KG1 (cell line): ENCODE results near the gene PLXNA4.
"Not testable (repeated sequence)": the region's sequence is repeated elsewhere in the genome, so short reads cannot be mapped to it uniquely, and the experiment has no call there.

Source experiments
- DNase-seq: peaks from one replicate; lab custom pipeline; 2025; lab: John Stamatoyannopoulos, UW

PLXNA4 gene

DNA sequence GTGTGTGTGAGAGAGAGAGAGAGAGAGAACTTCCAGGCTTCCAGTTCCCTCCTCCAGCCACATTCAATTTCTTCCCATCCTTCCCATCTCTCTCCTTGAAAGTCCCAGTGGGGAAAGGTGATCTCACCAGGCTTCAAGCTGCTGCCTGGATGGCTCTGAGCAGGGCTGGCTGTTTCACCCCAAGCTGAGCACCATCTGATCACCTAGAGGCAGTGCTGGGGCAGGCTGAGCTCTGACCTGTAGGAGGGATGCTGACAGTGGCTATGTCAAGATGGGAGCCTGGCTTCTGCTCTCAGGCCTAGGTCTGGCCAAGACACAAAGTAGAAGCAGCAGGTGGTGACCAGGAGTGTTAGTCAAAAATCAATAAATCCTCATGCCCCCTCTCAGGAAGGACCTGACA, 370.8 kb downstream of the PLXNA4 start:
- DNase-seq, result no peak

- DNase-seq, result no peak
These were observed 373.2 kb downstream of the PLXNA4 start for GRCh38 chr7:132203021-132203420.

GRCh38 chr7:132202541-132202940, 373.7 kb downstream of the PLXNA4 start:
- DNase-seq, result no peak

- no peak for DNase-seq
These were observed 376.1 kb downstream of the PLXNA4 start for GRCh38 chr7:132200141-132200540.

DNA sequence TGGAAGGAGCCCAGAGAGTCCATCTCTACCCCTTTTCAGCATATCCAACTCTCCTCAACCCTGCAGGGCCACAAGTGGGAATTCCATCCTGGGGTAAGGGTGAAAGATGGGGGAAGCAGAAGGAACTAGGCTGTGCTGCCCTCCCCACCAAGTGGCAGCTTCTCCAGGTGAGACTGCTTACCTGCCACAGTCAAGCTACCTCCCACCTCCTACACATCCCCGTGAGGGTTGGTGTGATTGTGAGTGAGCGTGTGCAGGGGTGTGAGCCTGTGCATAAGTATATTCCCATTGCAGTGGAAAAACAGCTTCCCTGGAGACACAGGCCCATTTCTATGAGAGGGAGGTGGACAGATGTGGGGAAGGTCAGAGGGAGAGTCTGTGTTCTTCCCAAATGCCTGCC, 376.6 kb downstream of the PLXNA4 start:
- DNase-seq, result no peak

GRCh38 chr7:132197772-132198171, 378.5 kb downstream of the PLXNA4 start:
- DNase-seq, result no peak

- no peak for DNase-seq
These were observed 382.4 kb downstream of the PLXNA4 start for GRCh38 chr7:132193898-132194297.

GRCh38 chr7:132192809-132193208, 383.5 kb downstream of the PLXNA4 start:
- no peak for DNase-seq

DNA sequence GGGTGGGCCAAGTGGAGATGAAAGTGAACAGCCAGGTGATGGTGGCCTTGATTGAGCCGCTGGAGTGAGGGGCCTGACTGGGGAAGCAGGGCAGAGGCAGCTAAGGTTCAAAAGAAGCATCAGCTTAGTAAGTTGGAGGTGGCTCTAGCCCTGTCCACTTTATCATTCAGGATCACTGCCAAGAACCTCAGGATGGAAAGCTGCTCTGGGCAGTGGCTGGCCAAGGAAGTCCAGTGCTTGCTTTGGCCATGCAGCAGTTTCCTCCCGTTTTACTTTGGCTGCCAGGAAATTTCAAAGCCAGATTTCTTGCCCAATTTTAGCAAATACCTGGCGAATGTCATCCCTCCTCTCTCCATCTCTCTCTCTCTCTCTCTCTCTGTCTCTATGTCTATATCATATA, 384.9 kb downstream of the PLXNA4 start:
- DNase-seq, result no peak

- no peak for DNase-seq
These were observed 385.6 kb downstream of the PLXNA4 start for GRCh38 chr7:132190683-132191082.

- DNase-seq, result no peak
These were observed 386.4 kb downstream of the PLXNA4 start for GRCh38 chr7:132189881-132190280.

DNA sequence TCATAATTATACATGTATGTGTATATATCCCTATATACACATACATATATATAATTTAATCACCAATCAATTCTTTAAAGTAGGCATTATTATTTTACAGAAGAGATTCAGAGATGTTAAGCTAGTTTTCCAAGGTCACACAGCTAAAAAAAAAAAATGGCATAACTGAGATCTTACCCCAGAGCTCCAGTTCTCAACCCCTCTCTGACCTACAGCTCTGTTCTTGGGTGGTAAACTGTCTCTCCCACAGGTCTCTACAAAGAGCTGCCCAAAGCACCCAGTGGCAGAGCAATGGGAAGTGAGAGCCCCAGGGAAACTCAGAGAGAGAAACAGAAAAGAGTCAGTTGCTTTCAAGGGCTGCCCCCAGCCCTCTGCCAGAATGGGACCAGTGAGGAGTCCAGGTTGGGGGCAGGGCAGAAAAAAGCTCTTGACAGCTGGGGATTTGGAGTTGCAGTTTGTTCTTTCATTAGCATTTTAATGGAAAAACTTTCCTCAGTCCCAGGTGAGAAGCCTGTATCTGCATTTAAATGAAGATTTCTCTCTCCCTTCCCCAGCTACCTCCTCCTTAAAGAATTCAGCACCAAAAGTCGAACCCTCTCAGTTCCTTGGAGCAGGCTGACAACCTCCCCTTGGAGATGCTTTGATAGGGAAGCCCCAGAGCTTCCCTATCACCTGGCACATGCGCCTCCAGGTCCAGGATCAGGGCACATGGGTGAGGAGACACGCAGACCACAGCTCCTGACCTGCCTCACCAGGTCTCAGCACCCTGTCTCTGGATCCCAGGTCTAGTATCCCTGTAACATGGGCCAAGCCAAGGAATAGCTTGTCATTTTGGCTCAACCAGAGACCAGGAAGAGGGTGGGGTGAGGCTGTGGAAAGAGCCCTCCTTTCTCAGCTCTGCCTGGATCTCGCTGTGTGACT, 388.1 kb downstream of the PLXNA4 start:
- no peak for DNase-seq

GRCh38 chr7:132187391-132187790, 388.9 kb downstream of the PLXNA4 start:
- DNase-seq, result no peak

DNA sequence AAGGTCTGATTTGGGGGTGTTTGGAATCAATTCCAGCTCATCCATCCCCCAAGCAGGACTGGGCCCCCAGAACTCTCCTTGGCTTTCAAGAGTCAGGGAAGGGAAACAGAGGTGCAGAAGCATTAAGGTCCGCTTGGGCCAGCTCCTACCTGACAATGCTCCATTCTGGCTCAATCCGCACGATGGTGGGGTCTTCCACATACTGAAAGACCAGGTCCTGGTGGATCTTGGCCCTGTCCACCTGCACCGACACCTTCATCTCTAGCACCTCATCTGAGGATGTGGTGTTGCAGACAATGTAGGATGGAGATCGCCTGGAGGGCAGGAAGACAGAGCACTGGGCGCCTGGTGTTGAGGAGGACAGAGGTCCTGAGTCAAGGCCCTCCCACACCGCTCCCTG, 391.1 kb downstream of the PLXNA4 start:
- no peak for DNase-seq

- DNase-seq, result no peak
These were observed 392.4 kb downstream of the PLXNA4 start for GRCh38 chr7:132183781-132184380.

GRCh38 chr7:132182992-132183391, 393.3 kb downstream of the PLXNA4 start:
- DNase-seq, result no peak

DNA sequence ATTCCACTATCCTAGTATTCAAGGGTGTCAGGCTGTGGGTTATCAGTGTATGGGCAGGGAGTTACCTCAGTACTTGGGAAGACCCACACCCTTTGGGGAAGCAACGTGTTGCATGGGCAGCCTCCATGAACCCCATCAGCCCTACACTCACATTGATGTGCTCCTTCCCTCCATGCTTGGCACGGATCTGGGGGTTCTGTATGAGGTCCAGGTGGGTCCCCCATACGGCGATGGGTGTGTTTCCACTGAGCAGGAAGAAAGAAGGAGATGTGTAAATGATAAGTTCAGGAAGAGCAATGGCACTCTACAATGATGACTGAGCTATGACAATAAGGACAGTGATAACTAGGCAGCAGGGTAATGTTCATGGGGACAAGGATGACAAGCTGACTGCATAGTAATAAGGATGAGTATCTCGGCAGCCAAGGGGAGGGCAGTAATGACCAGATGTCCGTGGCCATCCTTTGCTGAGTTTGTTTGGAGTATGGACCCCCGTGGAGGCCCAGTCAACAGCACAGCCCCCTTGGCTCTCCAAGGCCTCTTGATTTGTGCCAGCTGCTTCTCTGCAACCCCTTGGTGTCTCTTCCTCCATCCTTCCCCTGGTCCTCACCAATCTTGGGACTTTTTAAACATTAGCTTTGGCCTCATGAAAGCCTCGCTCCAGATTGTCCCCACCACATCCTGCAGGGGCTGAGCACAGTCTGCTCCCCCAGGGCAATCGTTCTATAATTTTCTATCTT, 394.2 kb downstream of the PLXNA4 start:
- DNase-seq, result no peak

- no peak for DNase-seq
These were observed 394.9 kb downstream of the PLXNA4 start for GRCh38 chr7:132181371-132181770.

- no peak for DNase-seq
These were observed 395.8 kb downstream of the PLXNA4 start for GRCh38 chr7:132180481-132180880.

- DNase-seq, result no peak
These were observed 396.6 kb downstream of the PLXNA4 start for GRCh38 chr7:132179681-132180080.

GRCh38 chr7:132179080-132179430, 397.2 kb downstream of the PLXNA4 start:
- no peak for DNase-seq

GRCh38 chr7:132178402-132179079, 397.7 kb downstream of the PLXNA4 start:
- DNase-seq, result not testable (repeated sequence)
